Keratinocyte (primary cell): ENCODE measurements around the gene CXCL5. TPM values are rescaled to one million over a fixed set of nuclear protein-coding genes. Genes with fewer than 3 reads are reported as not detected.

Source experiments
- DNase-seq: peaks from one replicate; pipeline ENCODE4 v3.0.0-alpha.2; 2011; ENCODE audit warnings: low read depth, missing footprints, low spot score
- FAIRE-seq: peaks from 2 replicates; lab custom pipeline; 2011; peaks lifted over from hg19 to GRCh38; lab: Jason Lieb, UNC
- H2AFZ ChIP-seq: 2 replicates; pipeline ENCODE4 v1.6.0; 2012; ENCODE audit warnings: low read length, control low read depth, inconsistent platforms; ENCODE audit not compliant: control insufficient read depth
- H3K27ac ChIP-seq: 2 replicates; pipeline ENCODE4 v1.5.1; 2011; ENCODE audit warnings: low read length; ENCODE audit not compliant: control insufficient read depth, insufficient read depth
- H3K27me3 ChIP-seq: 3 replicates; pipeline ENCODE4 v1.6.0; 2011; ENCODE audit warnings: low read length; ENCODE audit not compliant: control insufficient read depth, insufficient read depth; ENCODE audit errors: extremely low read depth
- H3K36me3 ChIP-seq, 2 experiments: 2 replicates in 1 of 2; 3 replicates in 1 of 2; pipeline ENCODE4 v1.5.1; 2011; ENCODE audit warnings: low read length in 2 of 2, mild to moderate bottlenecking in 1 of 2; ENCODE audit not compliant: control insufficient read depth in 2 of 2, insufficient read depth in 2 of 2; ENCODE audit errors: extremely low read depth in 1 of 2
- H3K4me1 ChIP-seq: 3 replicates; pipeline ENCODE4 v1.5.1; 2011; ENCODE audit warnings: low read length; ENCODE audit not compliant: control insufficient read depth, insufficient read depth; ENCODE audit errors: extremely low read depth
- H3K4me2 ChIP-seq: 3 replicates; pipeline ENCODE4 v1.6.0; 2011; ENCODE audit warnings: low read depth, low read length; ENCODE audit not compliant: control insufficient read depth, insufficient read depth; ENCODE audit errors: extremely low read depth
- H3K4me3 ChIP-seq, 3 experiments: fragments of 200-600 bp in 1 of 3; sonication (generic) in 1 of 3; 2 replicates in 2 of 3; 3 replicates in 1 of 3; pipeline ENCODE4 v1.5.1; 2011 to 2016; ENCODE audit warnings: low read length in 3 of 3, mild to moderate bottlenecking in 3 of 3, control low read depth in 2 of 3, inconsistent platforms in 1 of 3, low read depth in 1 of 3, mixed read lengths in 1 of 3, mixed run types in 1 of 3, moderate library complexity in 1 of 3; ENCODE audit not compliant: control insufficient read depth in 2 of 3, insufficient read depth in 2 of 3; ENCODE audit errors: extremely low read depth in 1 of 3
- H3K79me2 ChIP-seq: 2 replicates; pipeline ENCODE4 v1.6.0; 2012; ENCODE audit warnings: low read length; ENCODE audit not compliant: control insufficient read depth, insufficient read depth
- H3K9ac ChIP-seq: 3 replicates; pipeline ENCODE4 v1.6.0; 2011; ENCODE audit warnings: low read length; ENCODE audit not compliant: control insufficient read depth, insufficient read depth; ENCODE audit errors: extremely low read depth
- H3K9me1 ChIP-seq: 3 replicates; pipeline ENCODE4 v1.6.0; 2011; ENCODE audit warnings: low read length; ENCODE audit not compliant: control insufficient read depth, insufficient read depth; ENCODE audit errors: extremely low read depth
- H3K9me3 ChIP-seq: 2 replicates; pipeline ENCODE4 v1.5.1; 2012; ENCODE audit warnings: low read depth, low read length; ENCODE audit not compliant: control insufficient read depth
- H4K20me1 ChIP-seq: 3 replicates; pipeline ENCODE4 v1.6.0; 2011; ENCODE audit warnings: low read length; ENCODE audit not compliant: control insufficient read depth, insufficient read depth; ENCODE audit errors: extremely low read depth
- EZH2 ChIP-seq: IDR thresholded peaks from one replicate; pipeline ENCODE4 v1.6.1; 2012; ENCODE audit warnings: inconsistent platforms, mild to moderate bottlenecking, low read length, moderate library complexity
- dilution Hi-C: fragments of 300-500 bp; cut with MboI; formaldehyde crosslinking; loops from one replicate; pipeline ENCODE4 v1.7.0; 2020; ENCODE audit warnings: low sequenced_read_pairs; ENCODE audit not compliant: extremely low pct_ligation_motif_present
- polyA plus RNA-seq, 5 experiments: library from polyadenylated mRNA; depleted of rRNA in 3 of 5; stranded (reverse) in 3 of 5; stranded (forward) in 1 of 5; unstranded in 1 of 5; fragments of >200 nt; gene quantifications; 1 replicate in 1 of 5; 2 replicates in 3 of 5; 3 replicates in 1 of 5; pipeline versions ENCODE4 v1.2.1 to v1.2.3, GENCODE V29; 2011 to 2012; ENCODE audit warnings: missing spikeins in 2 of 5, low read depth in 1 of 5, low replicate concordance in 1 of 5
- TF ChIP-seq, protein P1 (sequence below), 3 experiments: IDR thresholded peaks in 1 of 3; conservative IDR thresholded peaks in 1 of 3; optimal IDR thresholded peaks in 1 of 3; 2 replicates in 2 of 3; 3 replicates in 1 of 3; pipeline versions ENCODE3 to v1.5.1; 2011; ENCODE audit warnings: low read length in 3 of 3, mild to moderate bottlenecking in 3 of 3, moderate library complexity in 2 of 3, control low read depth in 1 of 3, inconsistent platforms in 1 of 3; ENCODE audit not compliant: insufficient read depth in 2 of 3; ENCODE audit errors: extremely low read depth in 1 of 3

CXCL5 gene
- polyA plus RNA-seq, 1 donor (not counting 4 experiments of a cell fraction or from before 2014, with no cell fraction given) = 0.76 TPM

DNA sequence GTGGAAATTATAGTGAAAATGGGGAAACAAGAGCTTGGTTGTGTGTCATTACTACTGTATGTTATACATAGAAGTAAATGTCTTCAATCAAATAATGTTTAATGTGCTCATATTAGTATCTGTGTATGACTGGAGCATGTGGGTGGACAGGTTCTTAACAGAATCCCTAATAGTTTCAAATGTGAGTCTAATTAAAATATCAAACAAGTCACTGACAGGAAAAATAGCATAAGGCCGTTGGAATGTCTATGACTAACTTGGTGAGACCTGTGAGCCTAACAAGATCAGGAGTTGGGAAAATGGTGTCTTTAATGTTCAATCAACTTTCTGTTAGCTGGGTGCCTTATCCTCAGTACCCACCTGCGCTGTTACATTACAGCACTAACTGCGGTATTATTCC lies 46.2 kb upstream of the CXCL5 start:
- no peak overlapping the region for H3K9ac ChIP-seq

DNA sequence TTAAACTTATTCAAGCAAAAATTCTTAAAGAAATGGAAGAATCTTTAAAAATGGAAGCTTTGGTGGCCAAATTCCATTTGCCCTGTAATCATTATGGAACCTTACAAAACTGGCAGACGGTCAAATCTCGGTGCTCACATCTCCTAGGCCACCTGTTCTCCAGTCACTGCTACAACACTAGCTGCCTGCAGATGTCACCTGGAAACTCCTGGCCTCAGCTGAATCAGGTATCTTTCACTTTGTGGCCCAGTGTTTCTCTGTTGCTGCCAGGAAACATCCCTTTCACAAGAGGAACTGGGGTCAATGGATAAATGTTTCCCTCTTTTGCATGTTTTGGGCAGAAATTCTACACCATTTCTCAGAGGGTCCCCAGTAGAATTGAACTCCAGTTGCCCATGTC lies 44.2 kb upstream of the CXCL5 start:
- Histone ChIP-seq H4K20me1 (no peaks in the 10 kb centered on the region), H3K9me1 (no peaks in the 10 kb centered on the region), H3K9me3 (no peaks in the 10 kb centered on the region), H3K27ac (no peak overlapping the region), H3K4me2 (no peak overlapping the region), H3K4me3 (no peak overlapping the region), H3K9ac (no peak overlapping the region), H2AFZ (no peak overlapping the region), H3K27me3 (no peaks in the 10 kb centered on the region), H3K36me3 (no peaks in the 10 kb centered on the region), H3K79me2 (no peaks in the 10 kb centered on the region), H3K4me1 (peaks cover 15% of the 10 kb centered on the region)
- TF ChIP-seq, protein P1, sequence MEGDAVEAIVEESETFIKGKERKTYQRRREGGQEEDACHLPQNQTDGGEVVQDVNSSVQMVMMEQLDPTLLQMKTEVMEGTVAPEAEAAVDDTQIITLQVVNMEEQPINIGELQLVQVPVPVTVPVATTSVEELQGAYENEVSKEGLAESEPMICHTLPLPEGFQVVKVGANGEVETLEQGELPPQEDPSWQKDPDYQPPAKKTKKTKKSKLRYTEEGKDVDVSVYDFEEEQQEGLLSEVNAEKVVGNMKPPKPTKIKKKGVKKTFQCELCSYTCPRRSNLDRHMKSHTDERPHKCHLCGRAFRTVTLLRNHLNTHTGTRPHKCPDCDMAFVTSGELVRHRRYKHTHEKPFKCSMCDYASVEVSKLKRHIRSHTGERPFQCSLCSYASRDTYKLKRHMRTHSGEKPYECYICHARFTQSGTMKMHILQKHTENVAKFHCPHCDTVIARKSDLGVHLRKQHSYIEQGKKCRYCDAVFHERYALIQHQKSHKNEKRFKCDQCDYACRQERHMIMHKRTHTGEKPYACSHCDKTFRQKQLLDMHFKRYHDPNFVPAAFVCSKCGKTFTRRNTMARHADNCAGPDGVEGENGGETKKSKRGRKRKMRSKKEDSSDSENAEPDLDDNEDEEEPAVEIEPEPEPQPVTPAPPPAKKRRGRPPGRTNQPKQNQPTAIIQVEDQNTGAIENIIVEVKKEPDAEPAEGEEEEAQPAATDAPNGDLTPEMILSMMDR (optimal IDR thresholded peaks at IDR 0.05 in 1 of 3, IDR thresholded peaks at IDR 0.05 in 1 of 3, conservative IDR thresholded peaks at IDR 0.05 in 1 of 3; ENCODE audit: extremely low read depth in 1 of 3, insufficient read depth in 2 of 3, low read length in 3 of 3) = peak in 1 of 3 experiments; percentile 47
- no peak for TF ChIP-seq EZH2
- dilution Hi-C loops = no loop called here
- no peak for FAIRE-seq
- no peak for DNase-seq

More for the DNA sequence above, 46.2 kb upstream of the CXCL5 start:
- FAIRE-seq (peak; percentile 82), DNase-seq (no peak)
- no peaks in the 10 kb centered on the region for H3K9me1 ChIP-seq
- dilution Hi-C loops = no loop called here
- peak overlapping the region; percentile 18 for H3K27ac ChIP-seq
- peak overlapping the region; percentile 23 for H3K4me2 ChIP-seq
- no peaks in the 10 kb centered on the region for H3K79me2 ChIP-seq
- H3K9me3 ChIP-seq = no peaks in the 10 kb centered on the region
- no peaks in the 10 kb centered on the region for H3K27me3 ChIP-seq
- H3K4me3 ChIP-seq = peak overlapping the region in 1 of 3 experiments; percentile 16
- no peak for TF ChIP-seq EZH2
- TF ChIP-seq, protein P1 (optimal IDR thresholded peaks at IDR 0.05 in 1 of 3, IDR thresholded peaks at IDR 0.05 in 1 of 3, conservative IDR thresholded peaks at IDR 0.05 in 1 of 3; ENCODE audit: extremely low read depth in 1 of 3, insufficient read depth in 2 of 3, low read length in 3 of 3) = no peak
- H3K36me3 ChIP-seq = no peaks in the 10 kb centered on the region
- H3K4me1 ChIP-seq = peaks cover 9% of the 10 kb centered on the region
- peak overlapping the region; percentile 78 for H2AFZ ChIP-seq
- no peaks in the 10 kb centered on the region for H4K20me1 ChIP-seq
